ENCODE results near the gene SCIMP. TPM values are rescaled to one million over a fixed set of nuclear protein-coding genes. Genes with fewer than 3 reads are reported as not detected.
"Not testable (repeated sequence)": the region's sequence is repeated elsewhere in the genome, so short reads cannot be mapped to it uniquely, and the experiment has no call there.

SCIMP gene
- total and polyA plus RNA-seq, 9 of the 15 experiments (the other 6 are each of a cell fraction or from before 2014, with no cell fraction given), result 0.01 to 0.11 (median 0.04) TPM; not detected in 6

DNA sequence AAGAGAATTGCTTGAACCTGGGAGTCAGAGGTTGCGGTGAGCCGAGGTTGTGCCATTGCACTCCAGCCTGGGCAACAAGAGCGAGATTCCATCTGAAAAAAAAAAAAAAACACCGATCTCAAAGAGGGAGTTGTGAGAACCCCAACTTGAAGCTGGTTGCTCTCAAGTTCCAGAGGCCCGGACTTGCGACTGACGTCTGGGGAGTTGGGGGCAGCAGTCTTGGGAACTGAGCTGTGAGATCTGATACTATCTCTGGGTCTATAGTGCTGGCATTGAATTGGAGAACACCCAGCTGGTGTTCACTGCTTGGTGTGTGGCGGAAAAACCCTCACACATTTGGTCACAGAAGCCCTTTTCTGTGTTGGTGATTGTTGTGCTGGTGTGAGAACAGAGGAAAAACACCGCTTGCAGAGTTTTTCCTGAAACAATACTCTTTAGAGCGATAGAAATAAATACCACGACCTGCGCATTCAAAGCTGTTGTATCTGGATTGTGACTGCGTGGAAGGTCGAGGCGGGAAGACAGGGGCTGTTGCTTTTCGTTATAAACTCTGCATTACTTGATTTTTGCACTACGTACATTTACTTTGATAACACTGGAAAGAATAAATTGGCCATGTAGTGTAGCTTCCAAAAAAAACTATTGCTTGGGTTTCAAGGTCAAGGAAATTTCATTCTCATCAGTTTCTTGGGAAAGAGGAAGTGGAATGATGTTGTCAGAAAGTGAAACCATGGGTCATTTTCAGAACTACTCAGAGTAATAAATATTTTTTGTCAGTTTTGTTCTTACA, 8.8 kb downstream of the SCIMP start:
- ChIA-PET POLR2A (interaction anchor here (1.2 kb wide), 1 partner anchor 197 kb away, joined by 3 read pairs; no protein-coding TSS in a partner anchor), CTCF (ENCODE audit: low intra/inter-chr PET ratio) (no interaction called here)
- WGBS (ENCODE audit: insufficient coverage, low coverage, missing lambda C conversion rate), result 34% methylated on average over 16 of the region's 17 CpGs
- FAIRE-seq (no peak), DNase-seq (ENCODE audit: extremely low read depth in 1 of 4, low spot score in 3 of 4) (no peak), ATAC-seq (no peak)
- H3K27ac ChIP-seq (ENCODE audit: extremely low read depth, low read depth, low read length), result no peak overlapping the region
- no peaks in the 10 kb centered on the region for H4K20me1 ChIP-seq (replicated peaks; ENCODE audit: control insufficient read depth, insufficient read depth, low read length)
- no peak for TF ChIP-seq BRF1 (IDR thresholded peaks at IDR 0.05; ENCODE audit: borderline replicate concordance, extremely low read depth, insufficient read length)
- peak; percentile 71 for TF ChIP-seq ESRRA (IDR thresholded peaks at IDR 0.05; ENCODE audit: borderline replicate concordance, low read depth)
- peak; percentile 73 for TF ChIP-seq MEIS2 (IDR thresholded peaks at IDR 0.05; ENCODE audit: partially characterized antibody)
- TF ChIP-seq, protein P1, sequence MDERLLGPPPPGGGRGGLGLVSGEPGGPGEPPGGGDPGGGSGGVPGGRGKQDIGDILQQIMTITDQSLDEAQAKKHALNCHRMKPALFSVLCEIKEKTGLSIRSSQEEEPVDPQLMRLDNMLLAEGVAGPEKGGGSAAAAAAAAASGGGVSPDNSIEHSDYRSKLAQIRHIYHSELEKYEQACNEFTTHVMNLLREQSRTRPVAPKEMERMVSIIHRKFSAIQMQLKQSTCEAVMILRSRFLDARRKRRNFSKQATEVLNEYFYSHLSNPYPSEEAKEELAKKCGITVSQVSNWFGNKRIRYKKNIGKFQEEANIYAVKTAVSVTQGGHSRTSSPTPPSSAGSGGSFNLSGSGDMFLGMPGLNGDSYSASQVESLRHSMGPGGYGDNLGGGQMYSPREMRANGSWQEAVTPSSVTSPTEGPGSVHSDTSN (CRISPR knock-in tag; IDR thresholded peaks at IDR 0.05; ENCODE audit: low read depth), result no peak
- TF ChIP-seq, protein P1 (tag; conservative IDR thresholded peaks at IDR 0.05; ENCODE audit: low read depth), result peak; percentile 59
- peak; percentile 96 for TF ChIP-seq SPI1 (IDR thresholded peaks at IDR 0.05; ENCODE audit: borderline replicate concordance, low read depth, low read length)
- no TSS peak for BruUV-seq (replicated peaks)
- peaks cover 0 to 7% of the 10 kb centered on the region in 2 experiments; a peak in 2 of 5 replicates for H3K27me3 ChIP-seq (ENCODE audit: control insufficient read depth in 2 of 2, insufficient read depth in 2 of 2, low read length in 2 of 2)
- in situ Hi-C loops (cut with MboI), result loop anchor here (25.0 kb wide), 1 partner anchor 1211 kb away; the partner anchor contains the start of genes AIPL1 and PIMREG
- intact Hi-C loops (cut with micrococcal nuclease), result no loop called here
- H3K9me1 ChIP-seq (ENCODE audit: control insufficient read depth, insufficient read depth, low read length), result no peaks in the 10 kb centered on the region
- peak overlapping the region; percentile 68 for H2AFZ ChIP-seq (ENCODE audit: low read depth, low read length)
- no peaks in the 10 kb centered on the region for H3K79me2 ChIP-seq (ENCODE audit: control insufficient read depth, insufficient read depth, low read length)
- H3K4me3 ChIP-seq, result no peak overlapping the region
- H3K36me3 ChIP-seq (ENCODE audit: control insufficient read depth, insufficient read depth, low read length), result no peaks in the 10 kb centered on the region
- no peak overlapping the region for H3K9ac ChIP-seq (ENCODE audit: insufficient read depth in 1 of 2, low read depth in 2 of 2, low read length in 2 of 2)
- H3K4me2 ChIP-seq (ENCODE audit: insufficient read depth, low read length), result no peak overlapping the region; the same call in 1 of the 2 replicates
- no peaks in the 10 kb centered on the region for H3K9me3 ChIP-seq (replicated peaks; ENCODE audit: control insufficient read depth, insufficient read depth, low read depth, low read length)
- no peaks in the 10 kb centered on the region; a peak in 1 of 5 replicates for H3K4me1 ChIP-seq (replicated peaks in 1 of 2; ENCODE audit: control insufficient read depth in 2 of 2, insufficient read depth in 2 of 2, low read length in 2 of 2)

DNA sequence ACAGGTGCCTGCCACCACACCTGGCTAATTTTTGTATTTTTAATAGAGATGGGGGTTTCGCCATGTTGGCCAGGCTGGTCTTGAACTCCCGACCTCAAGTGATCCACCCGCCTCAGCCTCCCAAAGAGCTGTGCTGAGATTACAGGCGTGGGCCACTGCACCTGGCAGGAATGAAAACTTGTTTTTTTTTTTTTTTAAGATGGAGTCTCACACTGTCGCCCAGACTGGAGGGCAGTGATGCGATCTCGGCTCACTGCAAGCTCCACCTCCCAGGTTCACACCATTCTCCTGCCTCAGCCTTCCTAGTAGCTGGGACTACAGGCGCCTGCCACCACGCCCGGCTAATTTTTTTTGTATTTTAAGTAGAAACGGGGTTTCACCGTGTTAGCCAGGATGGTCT, 12.7 kb downstream of the SCIMP start:
- in situ Hi-C loops (cut with MboI); POLR2A ChIA-PET: not testable (repeated sequence)

More for the DNA sequence above, 12.7 kb downstream of the SCIMP start:
- H3K4me1 ChIP-seq (replicated peaks in 1 of 2; ENCODE audit: control insufficient read depth in 2 of 2, insufficient read depth in 2 of 2, low read length in 2 of 2); CTCF ChIA-PET (ENCODE audit: low intra/inter-chr PET ratio); FAIRE-seq; intact Hi-C loops (cut with micrococcal nuclease); H3K27ac ChIP-seq (ENCODE audit: extremely low read depth, low read depth, low read length); H2AFZ ChIP-seq (ENCODE audit: low read depth, low read length); H3K4me2 ChIP-seq (ENCODE audit: insufficient read depth, low read length); H3K9me1 ChIP-seq (ENCODE audit: control insufficient read depth, insufficient read depth, low read length); H3K4me3 ChIP-seq; BruUV-seq (replicated peaks); H3K27me3 ChIP-seq (ENCODE audit: control insufficient read depth in 2 of 2, insufficient read depth in 2 of 2, low read length in 2 of 2); H3K9ac ChIP-seq (ENCODE audit: insufficient read depth in 1 of 2, low read depth in 2 of 2, low read length in 2 of 2); H4K20me1 ChIP-seq (replicated peaks; ENCODE audit: control insufficient read depth, insufficient read depth, low read length); DNase-seq (ENCODE audit: extremely low read depth in 1 of 4, low spot score in 3 of 4); H3K9me3 ChIP-seq (replicated peaks; ENCODE audit: control insufficient read depth, insufficient read depth, low read depth, low read length); H3K79me2 ChIP-seq (ENCODE audit: control insufficient read depth, insufficient read depth, low read length); ATAC-seq; H3K36me3 ChIP-seq (ENCODE audit: control insufficient read depth, insufficient read depth, low read length): not testable (repeated sequence)
- 10% methylated on average over 8 of the region's 12 CpGs for WGBS (ENCODE audit: insufficient coverage, low coverage, missing lambda C conversion rate)
